ENCODE data around the gene STX18. TPM values are rescaled to one million over a fixed set of nuclear protein-coding genes. Genes with fewer than 3 reads are reported as not detected.

STX18 gene
- total and polyA plus RNA-seq, 11 donors: 10.1 to 26.1 (median 18.0) TPM

DNA sequence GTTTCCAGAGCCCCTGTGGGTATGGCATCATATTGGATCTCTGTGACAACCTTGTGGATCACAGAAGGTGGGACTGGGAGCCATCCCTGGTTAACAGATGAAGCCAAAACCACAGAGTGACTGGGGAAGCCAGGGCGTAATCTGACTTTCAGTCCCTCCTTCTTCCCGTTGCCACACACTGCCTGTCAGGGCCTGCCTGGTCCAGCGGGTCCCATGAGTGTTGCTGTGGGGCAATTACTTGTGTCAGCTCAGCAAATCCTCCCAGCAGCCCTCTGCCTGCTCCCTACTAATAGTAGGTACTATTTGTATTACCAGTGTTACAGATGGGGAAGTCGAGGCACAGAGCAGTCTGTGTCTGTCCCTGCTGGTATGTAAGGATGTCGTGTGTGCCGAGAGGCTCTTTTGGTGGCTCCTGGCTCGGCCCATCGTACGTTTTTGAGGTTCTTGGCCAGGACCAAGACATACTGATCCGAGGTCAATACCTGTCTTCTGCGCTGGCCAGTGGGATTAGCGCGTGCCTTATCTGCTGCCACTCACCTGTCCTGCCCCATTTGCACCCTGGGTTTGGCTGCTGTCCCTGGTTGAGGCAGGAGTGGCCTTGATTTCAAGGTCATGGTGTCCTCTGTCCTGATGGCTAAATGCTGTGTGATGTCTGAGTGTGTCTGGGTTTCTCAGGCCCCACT, 149.2 kb downstream of the STX18 start:
- no peak overlapping the region for H3K27ac ChIP-seq
- H3K4me1 ChIP-seq: peaks cover 0 to 19% (median 5%) of the 10 kb centered on the region in 12 donors
- no peaks in the 10 kb centered on the region for H3K36me3 ChIP-seq
- WGBS, 4 donors: 90 to 93% (median 92%) methylated on average over 13 of the region's 13 CpGs
- no peak for TF ChIP-seq CTCF (IDR thresholded peaks at IDR 0.05)
- no peak for TF ChIP-seq POLR2A (IDR thresholded peaks at IDR 0.05)
- intact Hi-C loops (cut with DNase I): no loop called here
- no peak for DNase-seq
- no peaks in the 10 kb centered on the region for H3K9me3 ChIP-seq
- ATAC-seq: no peak
- no peak overlapping the region for H3K4me3 ChIP-seq
- H3K27me3 ChIP-seq: peaks cover 0 to 73% (median 16%) of the 10 kb centered on the region in 9 donors

DNA sequence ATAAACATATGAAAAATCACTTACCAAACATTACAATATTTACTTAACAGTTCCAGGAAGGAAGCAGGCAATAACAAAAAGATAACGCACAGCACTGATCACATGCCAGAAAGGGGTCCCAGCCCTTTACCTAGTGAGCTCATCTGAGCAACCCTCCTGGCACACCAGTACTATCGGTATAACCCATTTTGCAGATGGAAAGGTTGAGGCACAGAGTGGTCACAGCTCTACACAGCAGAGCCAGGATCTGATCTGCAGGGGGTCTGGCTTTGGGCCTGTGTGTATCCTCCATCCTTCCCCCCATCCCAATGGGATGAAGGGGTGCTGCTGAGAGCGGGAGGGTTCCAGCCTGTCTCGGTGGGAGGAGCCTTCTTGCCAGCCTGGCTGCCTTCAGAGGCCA, 150.0 kb downstream of the STX18 start:
- ATAC-seq (no peak), DNase-seq (no peak)
- TF ChIP-seq POLR2A (IDR thresholded peaks at IDR 0.05): no peak
- no peak for TF ChIP-seq CTCF (IDR thresholded peaks at IDR 0.05)
- no peaks in the 10 kb centered on the region for H3K36me3 ChIP-seq
- H3K4me3 ChIP-seq: no peak overlapping the region
- 51 to 77% (median 68%) methylated on average over 4 of the region's 4 CpGs for WGBS, 4 donors
- no peaks in the 10 kb centered on the region for H3K9me3 ChIP-seq
- intact Hi-C loops (cut with DNase I): no loop called here
- no peak overlapping the region for H3K27ac ChIP-seq
- peaks cover 0 to 77% (median 23%) of the 10 kb centered on the region in 9 donors for H3K27me3 ChIP-seq
- H3K4me1 ChIP-seq: peaks cover 0 to 26% (median 11%) of the 10 kb centered on the region in 12 donors

- intact Hi-C loops (cut with DNase I): no loop called here
- Histone ChIP-seq H3K4me3 (no peak overlapping the region), H3K36me3 (no peaks in the 10 kb centered on the region), H3K27me3 (peaks cover 0 to 84% (median 33%) of the 10 kb centered on the region in 9 donors), H3K4me1 (peaks cover 0 to 38% (median 16%) of the 10 kb centered on the region in 12 donors), H3K27ac (no peak overlapping the region), H3K9me3 (no peaks in the 10 kb centered on the region)
- DNase-seq: no peak
- no peak for ATAC-seq
- WGBS, 4 donors: 61 to 76% (median 72%) methylated on average over 5 to 11 of the region's 11 CpGs
- no peak for TF ChIP-seq POLR2A (IDR thresholded peaks at IDR 0.05)
- no peak for TF ChIP-seq CTCF (IDR thresholded peaks at IDR 0.05)
These were observed 151.2 kb downstream of the STX18 start for GRCh38 chr4:4390515-4391240.

GRCh38 chr4:4390046-4390445, 151.8 kb downstream of the STX18 start:
- WGBS, 4 donors: 70 to 84% (median 78%) methylated on average over 6 to 7 of the region's 7 CpGs
- Histone ChIP-seq H3K27ac (no peak overlapping the region), H3K9me3 (no peaks in the 10 kb centered on the region), H3K4me1 (peaks cover 0 to 41% (median 16%) of the 10 kb centered on the region in 12 donors), H3K36me3 (no peaks in the 10 kb centered on the region), H3K27me3 (peaks cover 0 to 83% (median 36%) of the 10 kb centered on the region in 9 donors), H3K4me3 (no peak overlapping the region)
- ATAC-seq (no peak), DNase-seq (no peak)
- TF ChIP-seq CTCF (IDR thresholded peaks at IDR 0.05) (no peak), POLR2A (IDR thresholded peaks at IDR 0.05) (no peak)
- intact Hi-C loops (cut with DNase I): no loop called here
